ENCODE results near the gene WWTR1. TPM values are rescaled to one million over a fixed set of nuclear protein-coding genes. Genes with fewer than 3 reads are reported as not detected.

The WWTR1 gene
- total RNA-seq, 1 donor from 2014 or later, result 87.7 TPM

GRCh38 chr3:149583921-149584635 is 73.7 kb downstream of the WWTR1 start:
- Histone ChIP-seq H3K9me3 (no peaks in the 10 kb centered on the region), H3K27ac (no peak overlapping the region), H3K36me3 (no peaks in the 10 kb centered on the region), H3K27me3 (no peaks in the 10 kb centered on the region), H3K4me1 (peaks cover 61% of the 10 kb centered on the region), H3K4me3 (no peak overlapping the region)
- ATAC-seq (no peak), DNase-seq (no peak)
- intact Hi-C loops (cut with DNase I), result loop anchor here (5.0 kb wide), 1 partner anchor 68 kb away; no protein-coding TSS in a partner anchor
- no peak for TF ChIP-seq CTCF (IDR thresholded peaks at IDR 0.05)

DNA sequence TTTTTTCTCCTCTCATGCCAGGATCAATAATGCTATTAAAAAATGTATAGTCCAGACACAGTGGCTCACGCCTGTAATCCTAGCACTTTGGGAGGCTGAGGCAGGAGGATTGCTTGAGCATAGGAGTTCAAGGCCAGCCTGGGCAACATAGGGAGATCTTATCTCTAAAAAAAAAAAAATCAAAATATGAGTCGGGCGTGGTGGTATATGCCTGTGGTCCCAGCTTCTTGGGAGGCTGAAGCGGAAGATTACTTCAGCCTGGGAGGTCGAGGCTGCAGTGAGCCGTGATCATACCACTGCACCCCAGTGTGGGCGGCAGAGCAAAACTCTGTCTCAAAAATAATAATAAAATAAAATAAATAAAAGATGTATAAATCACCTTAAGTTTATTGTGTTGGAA is 75.4 kb downstream of the WWTR1 start:
- Histone ChIP-seq H3K27me3 (no peaks in the 10 kb centered on the region), H3K36me3 (no peaks in the 10 kb centered on the region), H3K4me1 (peaks cover 60% of the 10 kb centered on the region), H3K9me3 (no peaks in the 10 kb centered on the region), H3K27ac (peak overlapping the region; percentile 11), H3K4me3 (no peak overlapping the region)
- no peak for TF ChIP-seq CTCF (IDR thresholded peaks at IDR 0.05)
- intact Hi-C loops (cut with DNase I), result loop anchor here (5.0 kb wide), 1 partner anchor 70 kb away; no protein-coding TSS in a partner anchor
- DNase-seq (no peak), ATAC-seq (no peak)

GRCh38 chr3:149581681-149582370 is 76.0 kb downstream of the WWTR1 start:
- intact Hi-C loops (cut with DNase I), result loop anchor here (5.0 kb wide), 1 partner anchor 70 kb away; no protein-coding TSS in a partner anchor
- TF ChIP-seq CTCF (IDR thresholded peaks at IDR 0.05), result no peak
- H3K4me1 ChIP-seq, result peaks cover 63% of the 10 kb centered on the region
- no peaks in the 10 kb centered on the region for H3K27me3 ChIP-seq
- H3K4me3 ChIP-seq, result no peak overlapping the region
- H3K27ac ChIP-seq, result no peak overlapping the region
- no peak for DNase-seq
- H3K9me3 ChIP-seq, result no peaks in the 10 kb centered on the region
- no peaks in the 10 kb centered on the region for H3K36me3 ChIP-seq
- ATAC-seq, result peak; percentile 89

GRCh38 chr3:149581248-149581647 is 76.6 kb downstream of the WWTR1 start:
- no peak overlapping the region for H3K4me3 ChIP-seq
- no peaks in the 10 kb centered on the region for H3K36me3 ChIP-seq
- no peak overlapping the region for H3K27ac ChIP-seq

More at GRCh38 chr3:149581248-149581647, 76.6 kb downstream of the WWTR1 start:
- no peak for ATAC-seq
- peaks cover 63% of the 10 kb centered on the region for H3K4me1 ChIP-seq
- intact Hi-C loops (cut with DNase I), result loop anchor here (5.0 kb wide), 1 partner anchor 71 kb away; no protein-coding TSS in a partner anchor
- TF ChIP-seq CTCF (IDR thresholded peaks at IDR 0.05), result no peak
- no peaks in the 10 kb centered on the region for H3K9me3 ChIP-seq
- no peaks in the 10 kb centered on the region for H3K27me3 ChIP-seq
- no peak for DNase-seq
